Measurements from ENCODE around the gene PCSK1N. TPM values are rescaled to one million over a fixed set of nuclear protein-coding genes. Genes with fewer than 3 reads are reported as not detected.
"Not testable (repeated sequence)": the region's sequence is repeated elsewhere in the genome, so short reads cannot be mapped to it uniquely, and the experiment has no call there.

PCSK1N gene
- total RNA-seq (2022), result 53.3 and 70.5 TPM in 2 replicates
- percentile 55 among the genes with signal in this experiment for Bru-seq, nascent RNA
- percentile 58 among the genes with signal in this experiment for BruChase-seq, experiment 1, labeled RNA remaining after a 6-hour chase
- percentile 47 among the genes with signal in this experiment for BruChase-seq, experiment 2, labeled RNA remaining after a 2-hour chase
- long read RNA-seq, transcript PCSK1N-201 (3 exons, 1,050 nt), result major isoform, 273 of 284 reads
- long read RNA-seq, partial matches to known transcripts, result 9 of 284 reads
- long read RNA-seq, other reads (novel, unspliced or antisense), result 2 of 284 reads

- H3K4me3 Mint-ChIP-seq (ENCODE audit: low read depth, unreplicated experiment), result peak within 1 kb of the TSS; percentile 81
- CTCF ChIA-PET, result interaction anchor here (0.7 to 1.3 kb wide), 3 partner anchors 34 to 76 kb away, joined by 3 to 8 read pairs (median 4); partner anchors contain the start of genes HDAC6 and SLC35A2
- no peaks in the 10 kb centered on the region for H3K9me3 Mint-ChIP-seq (ENCODE audit: low read depth, unreplicated experiment)
- peaks cover 20% of the 10 kb centered on the region for H3K36me3 Mint-ChIP-seq (ENCODE audit: insufficient read depth, unreplicated experiment)
- H3K4me1 Mint-ChIP-seq (ENCODE audit: low read depth, unreplicated experiment), result peaks cover 13% of the 10 kb centered on the region
- peak within 1 kb of the TSS; percentile 40 for H3K27ac Mint-ChIP-seq (ENCODE audit: unreplicated experiment)
- DNase-seq, result peak; percentile 81
- H3K27me3 Mint-ChIP-seq (ENCODE audit: unreplicated experiment), result no peaks in the 10 kb centered on the region
- BruUV-seq (replicated peaks), result no TSS peak
- TF ChIP-seq, protein P1, sequence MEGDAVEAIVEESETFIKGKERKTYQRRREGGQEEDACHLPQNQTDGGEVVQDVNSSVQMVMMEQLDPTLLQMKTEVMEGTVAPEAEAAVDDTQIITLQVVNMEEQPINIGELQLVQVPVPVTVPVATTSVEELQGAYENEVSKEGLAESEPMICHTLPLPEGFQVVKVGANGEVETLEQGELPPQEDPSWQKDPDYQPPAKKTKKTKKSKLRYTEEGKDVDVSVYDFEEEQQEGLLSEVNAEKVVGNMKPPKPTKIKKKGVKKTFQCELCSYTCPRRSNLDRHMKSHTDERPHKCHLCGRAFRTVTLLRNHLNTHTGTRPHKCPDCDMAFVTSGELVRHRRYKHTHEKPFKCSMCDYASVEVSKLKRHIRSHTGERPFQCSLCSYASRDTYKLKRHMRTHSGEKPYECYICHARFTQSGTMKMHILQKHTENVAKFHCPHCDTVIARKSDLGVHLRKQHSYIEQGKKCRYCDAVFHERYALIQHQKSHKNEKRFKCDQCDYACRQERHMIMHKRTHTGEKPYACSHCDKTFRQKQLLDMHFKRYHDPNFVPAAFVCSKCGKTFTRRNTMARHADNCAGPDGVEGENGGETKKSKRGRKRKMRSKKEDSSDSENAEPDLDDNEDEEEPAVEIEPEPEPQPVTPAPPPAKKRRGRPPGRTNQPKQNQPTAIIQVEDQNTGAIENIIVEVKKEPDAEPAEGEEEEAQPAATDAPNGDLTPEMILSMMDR (IDR thresholded peaks at IDR 0.05; ENCODE audit: unreplicated experiment), result no peak
- intact Hi-C loops (cut with micrococcal nuclease; ENCODE audit: unreplicated experiment), result loop anchor here (10.0 kb wide), 1 partner anchor 59 kb away; the partner anchor contains the start of genes PQBP1 and TIMM17B
Measured at GRCh38 chrX:48835524-48836329, at the start of gene PCSK1N. Gene PCSK1N (minus strand): TSS chrX:48835610. CDS start chrX:48835532, 78 bp downstream.

DNA sequence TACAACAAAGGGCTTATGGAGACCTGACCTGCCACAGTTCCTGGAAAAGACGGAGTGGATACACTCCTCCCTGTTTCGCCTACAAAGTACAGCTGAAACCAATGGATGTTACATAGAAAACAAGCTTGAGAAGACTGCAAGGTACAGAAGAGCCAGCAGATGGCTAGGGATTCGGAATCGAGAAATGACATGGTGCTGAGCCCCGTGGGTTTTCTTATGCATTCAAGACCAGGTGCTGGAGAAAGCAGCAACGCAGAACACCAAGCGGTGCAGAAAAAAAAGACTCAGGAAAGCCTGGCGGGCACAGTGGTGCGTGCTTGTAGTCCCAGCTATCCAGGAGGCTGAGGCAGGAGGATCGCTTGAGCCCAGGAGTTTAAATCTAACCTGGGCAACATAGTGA lies 48.3 kb upstream of the PCSK1N start:
- Mint-ChIP-seq H3K9me3 (ENCODE audit: low read depth, unreplicated experiment) (no peaks in the 10 kb centered on the region), H3K4me3 (ENCODE audit: low read depth, unreplicated experiment) (no peak overlapping the region), H3K4me1 (ENCODE audit: low read depth, unreplicated experiment) (no peaks in the 10 kb centered on the region), H3K27ac (ENCODE audit: unreplicated experiment) (no peak overlapping the region), H3K27me3 (ENCODE audit: unreplicated experiment) (no peaks in the 10 kb centered on the region), H3K36me3 (ENCODE audit: insufficient read depth, unreplicated experiment) (no peaks in the 10 kb centered on the region)
- no TSS peak for BruUV-seq (replicated peaks)
- TF ChIP-seq, protein P1 (IDR thresholded peaks at IDR 0.05; ENCODE audit: unreplicated experiment), result no peak
- CTCF ChIA-PET, result no interaction called here
- DNase-seq, result no peak
- intact Hi-C loops (cut with micrococcal nuclease; ENCODE audit: unreplicated experiment), result no loop called here

GRCh38 chrX:48876944-48877343 lies 41.5 kb upstream of the PCSK1N start:
- H3K4me1 Mint-ChIP-seq (ENCODE audit: low read depth, unreplicated experiment); H3K4me3 Mint-ChIP-seq (ENCODE audit: low read depth, unreplicated experiment); H3K36me3 Mint-ChIP-seq (ENCODE audit: insufficient read depth, unreplicated experiment); intact Hi-C loops (cut with micrococcal nuclease; ENCODE audit: unreplicated experiment); DNase-seq; H3K27ac Mint-ChIP-seq (ENCODE audit: unreplicated experiment); CTCF ChIA-PET; BruUV-seq (replicated peaks); H3K27me3 Mint-ChIP-seq (ENCODE audit: unreplicated experiment); H3K9me3 Mint-ChIP-seq (ENCODE audit: low read depth, unreplicated experiment): not testable (repeated sequence)

DNA sequence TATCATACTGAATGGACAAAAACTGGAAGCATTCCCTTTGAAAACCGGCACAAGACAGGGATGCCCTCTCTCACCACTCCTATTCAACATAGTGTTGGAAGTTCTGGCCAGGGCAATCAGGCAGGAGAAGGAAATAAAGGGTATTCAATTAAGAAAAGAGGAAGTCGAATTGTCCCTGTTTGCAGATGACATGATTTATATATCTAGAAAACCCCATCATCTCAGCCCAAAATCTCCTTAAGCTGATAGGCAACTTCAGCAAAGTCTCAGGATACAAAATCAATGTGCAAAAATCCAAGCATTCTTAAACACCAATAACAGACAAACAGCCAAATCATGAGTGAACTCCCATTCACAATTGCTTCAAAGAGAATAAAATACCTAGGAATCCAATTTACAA lies 36.6 kb upstream of the PCSK1N start:
- intact Hi-C loops (cut with micrococcal nuclease; ENCODE audit: unreplicated experiment); H3K4me3 Mint-ChIP-seq (ENCODE audit: low read depth, unreplicated experiment); BruUV-seq (replicated peaks); H3K9me3 Mint-ChIP-seq (ENCODE audit: low read depth, unreplicated experiment); H3K27ac Mint-ChIP-seq (ENCODE audit: unreplicated experiment); H3K4me1 Mint-ChIP-seq (ENCODE audit: low read depth, unreplicated experiment); H3K27me3 Mint-ChIP-seq (ENCODE audit: unreplicated experiment); CTCF ChIA-PET; H3K36me3 Mint-ChIP-seq (ENCODE audit: insufficient read depth, unreplicated experiment); DNase-seq: not testable (repeated sequence)

DNA sequence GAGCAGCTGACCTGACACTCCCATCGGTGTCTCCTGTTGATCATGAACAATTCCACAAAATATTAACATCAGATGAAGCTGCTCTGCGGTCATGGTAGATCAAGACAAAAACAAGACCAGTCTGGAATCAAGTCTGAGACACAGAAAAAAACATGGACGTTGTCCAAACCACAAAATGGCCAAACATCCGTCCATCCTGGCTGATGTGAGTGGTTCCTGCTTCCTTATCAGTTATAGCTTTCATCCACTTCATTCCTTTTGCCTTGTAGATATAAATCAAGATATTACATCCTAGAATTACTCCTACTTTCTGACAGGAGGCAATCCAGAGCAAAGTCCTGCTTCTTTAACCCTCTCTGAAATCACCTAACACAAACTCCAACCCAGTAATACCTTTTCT lies 28.8 kb upstream of the PCSK1N start:
- H3K4me3 Mint-ChIP-seq (ENCODE audit: low read depth, unreplicated experiment), result peak overlapping the region; percentile 21
- BruUV-seq (replicated peaks), result no TSS peak
- H3K4me1 Mint-ChIP-seq (ENCODE audit: low read depth, unreplicated experiment), result peaks cover 23% of the 10 kb centered on the region
- DNase-seq, result peak; percentile 46
- TF ChIP-seq, protein P1 (IDR thresholded peaks at IDR 0.05; ENCODE audit: unreplicated experiment), result no peak
- CTCF ChIA-PET, result interaction anchor here (0.7 to 1.5 kb wide), 3 partner anchors 16 to 813 kb away, joined by 3 to 6 read pairs (median 3); partner anchors contain the start of genes PQBP1 and TIMM17B
- peaks cover 5% of the 10 kb centered on the region for H3K36me3 Mint-ChIP-seq (ENCODE audit: insufficient read depth, unreplicated experiment)
- no peaks in the 10 kb centered on the region for H3K27me3 Mint-ChIP-seq (ENCODE audit: unreplicated experiment)
- intact Hi-C loops (cut with micrococcal nuclease; ENCODE audit: unreplicated experiment), result loop anchor here (10.0 kb wide), 1 partner anchor 51 kb away; the partner anchor contains the start of genes PIM2 and SLC35A2
- peak overlapping the region; percentile 67 for H3K27ac Mint-ChIP-seq (ENCODE audit: unreplicated experiment)
- no peaks in the 10 kb centered on the region for H3K9me3 Mint-ChIP-seq (ENCODE audit: low read depth, unreplicated experiment)
